Esophagus muscularis mucosa (tissue), 3 donors: ENCODE results near the gene ILF3.

ENCODE experiments used
- POLR2A ChIP-seq: fragments of 450-650 bp; IDR thresholded peaks from one replicate; pipeline ENCODE4 v1.6.1; 2017; ENCODE audit warnings: antibody characterized with exemption, moderate library complexity, mild to moderate bottlenecking, low read depth
- TF ChIP-seq, protein P1 (sequence below), 3 experiments: fragments of 200-600 bp in 2 of 3; fragments of 450-650 bp in 1 of 3; sonication (generic) in 2 of 3; IDR thresholded peaks; one replicate each; pipeline ENCODE4 v1.5.1; 2017 to 2019; ENCODE audit warnings: antibody characterized with exemption in 3 of 3, mild to moderate bottlenecking in 2 of 3, moderate library complexity in 1 of 3

DNA sequence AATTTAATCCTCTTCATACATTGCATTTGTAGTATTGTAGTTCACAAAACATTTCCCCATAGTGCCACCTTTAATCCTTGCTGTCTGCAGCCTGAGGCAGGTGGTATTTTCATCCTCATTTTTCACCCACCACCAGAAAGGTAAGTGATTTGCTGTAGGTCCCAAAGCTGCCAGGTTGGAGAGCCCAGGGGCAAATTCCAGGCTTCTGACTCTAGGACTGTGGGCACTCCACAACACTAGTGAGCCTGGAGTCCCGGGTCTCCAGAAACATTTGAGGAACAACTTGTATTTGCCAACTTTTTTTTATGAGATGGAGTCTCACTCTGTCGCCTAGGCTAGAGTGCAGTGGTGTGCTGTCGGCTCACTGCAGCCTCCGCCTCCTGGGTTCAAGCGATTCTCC lies 6.2 kb downstream of the ILF3 start:
- TF ChIP-seq, protein P1, sequence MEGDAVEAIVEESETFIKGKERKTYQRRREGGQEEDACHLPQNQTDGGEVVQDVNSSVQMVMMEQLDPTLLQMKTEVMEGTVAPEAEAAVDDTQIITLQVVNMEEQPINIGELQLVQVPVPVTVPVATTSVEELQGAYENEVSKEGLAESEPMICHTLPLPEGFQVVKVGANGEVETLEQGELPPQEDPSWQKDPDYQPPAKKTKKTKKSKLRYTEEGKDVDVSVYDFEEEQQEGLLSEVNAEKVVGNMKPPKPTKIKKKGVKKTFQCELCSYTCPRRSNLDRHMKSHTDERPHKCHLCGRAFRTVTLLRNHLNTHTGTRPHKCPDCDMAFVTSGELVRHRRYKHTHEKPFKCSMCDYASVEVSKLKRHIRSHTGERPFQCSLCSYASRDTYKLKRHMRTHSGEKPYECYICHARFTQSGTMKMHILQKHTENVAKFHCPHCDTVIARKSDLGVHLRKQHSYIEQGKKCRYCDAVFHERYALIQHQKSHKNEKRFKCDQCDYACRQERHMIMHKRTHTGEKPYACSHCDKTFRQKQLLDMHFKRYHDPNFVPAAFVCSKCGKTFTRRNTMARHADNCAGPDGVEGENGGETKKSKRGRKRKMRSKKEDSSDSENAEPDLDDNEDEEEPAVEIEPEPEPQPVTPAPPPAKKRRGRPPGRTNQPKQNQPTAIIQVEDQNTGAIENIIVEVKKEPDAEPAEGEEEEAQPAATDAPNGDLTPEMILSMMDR (IDR thresholded peaks at IDR 0.05), result no peak
- no peak for TF ChIP-seq POLR2A
